Uterus (tissue), 4 donors: ENCODE results near the gene ANOS1. TPM values are rescaled to one million over a fixed set of nuclear protein-coding genes. Genes with fewer than 3 reads are reported as not detected.

ENCODE experiments used
- DNase-seq, 2 donors: peaks; one replicate each; pipeline ENCODE4 v3.0.0-alpha.2; 2019 to 2020
- H3K27ac ChIP-seq, 2 donors: fragments of 200-600 bp; sonication (generic); 1 replicate in 1 of 2; 2 replicates in 1 of 2; pipeline ENCODE4 v1.5.1; 2016 to 2018
- H3K27me3 ChIP-seq, 2 donors: fragments of 200-600 bp; sonication (generic); one replicate each; pipeline ENCODE4 v1.5.1; 2018 to 2019; ENCODE audit warnings: control low read depth in 1 of 2
- H3K36me3 ChIP-seq, 2 donors: fragments of 200-600 bp; sonication (generic); one replicate each; pipeline ENCODE4 v1.5.1; 2019; ENCODE audit warnings: control low read depth in 1 of 2
- H3K4me1 ChIP-seq, 2 donors: fragments of 200-600 bp; sonication (generic); one replicate each; pipeline ENCODE4 v1.5.1; 2018 to 2019; ENCODE audit warnings: control low read depth in 1 of 2
- H3K4me3 ChIP-seq, 2 donors: fragments of 200-600 bp; sonication (generic); 1 replicate in 1 of 2; 2 replicates in 1 of 2; pipeline ENCODE4 v1.5.1; 2018 to 2019; ENCODE audit warnings: mild to moderate bottlenecking in 1 of 2
- H3K9me3 ChIP-seq, 2 donors: fragments of 200-600 bp; sonication (generic); one replicate each; pipeline ENCODE4 v1.5.1; 2019; ENCODE audit warnings: control low read depth in 1 of 2
- POLR2A ChIP-seq, 2 donors: fragments of 450-650 bp; IDR thresholded peaks; one replicate each; pipeline ENCODE4 v1.6.1; 2016; ENCODE audit warnings: antibody characterized with exemption in 2 of 2, mild to moderate bottlenecking in 1 of 2, moderate library complexity in 1 of 2
- intact Hi-C: fragments of 100-400 bp; cut with DNase I; formaldehyde crosslinking; loops from one replicate; pipeline ENCODE4 v1.15.1; 2023; ENCODE audit warnings: low total_unique reads
- total RNA-seq, 4 donors: library from RNA; depleted of rRNA in 3 of 4; stranded (reverse); fragments of >200 nt in 3 of 4; gene quantifications; one replicate each; pipeline versions ENCODE4 v1.1.0 to v1.2.4, GENCODE V29; 2014 to 2023
- TF ChIP-seq, protein P1 (sequence below), 4 experiments: fragments of 200-600 bp in 2 of 4; fragments of 450-650 bp in 2 of 4; sonication (generic) in 2 of 4; IDR thresholded peaks; one replicate each; pipeline ENCODE4 v1.5.1; 2016 to 2019; ENCODE audit warnings: antibody characterized with exemption in 4 of 4, mild to moderate bottlenecking in 2 of 4, moderate library complexity in 1 of 4
- donor health status: DM: yes; HTN: yes; CAD: no.

The ANOS1 gene
- total RNA-seq, 4 donors from 2014 or later, result 0.26 to 10.6 (median 1.2) TPM

DNA sequence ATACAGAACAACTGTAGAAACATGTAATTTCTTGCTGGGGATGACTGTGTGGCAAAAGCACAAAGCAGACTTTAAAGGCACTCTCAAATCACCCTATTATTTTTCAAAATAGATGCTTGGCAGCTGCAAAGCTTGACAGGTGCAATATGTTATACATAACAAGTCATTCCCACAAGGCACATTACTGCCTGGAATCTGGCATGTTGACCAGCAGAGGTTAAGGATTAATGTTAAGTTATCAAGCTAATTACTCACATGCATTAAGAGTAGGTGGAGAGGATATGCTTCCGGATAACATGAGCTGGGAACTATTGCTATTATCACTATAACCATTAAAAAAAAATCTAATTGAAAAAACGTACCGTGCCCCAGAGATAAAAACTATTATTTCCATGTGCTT is 17.8 kb downstream of the ANOS1 start:
- intact Hi-C loops, result no loop called here
- H3K4me3 ChIP-seq, result no peak overlapping the region
- H3K4me1 ChIP-seq, result no peaks in the 10 kb centered on the region
- no peak for DNase-seq
- H3K36me3 ChIP-seq, result no peaks in the 10 kb centered on the region
- no peak overlapping the region for H3K27ac ChIP-seq
- no peak for TF ChIP-seq POLR2A (IDR thresholded peaks at IDR 0.05)
- TF ChIP-seq, protein P1, sequence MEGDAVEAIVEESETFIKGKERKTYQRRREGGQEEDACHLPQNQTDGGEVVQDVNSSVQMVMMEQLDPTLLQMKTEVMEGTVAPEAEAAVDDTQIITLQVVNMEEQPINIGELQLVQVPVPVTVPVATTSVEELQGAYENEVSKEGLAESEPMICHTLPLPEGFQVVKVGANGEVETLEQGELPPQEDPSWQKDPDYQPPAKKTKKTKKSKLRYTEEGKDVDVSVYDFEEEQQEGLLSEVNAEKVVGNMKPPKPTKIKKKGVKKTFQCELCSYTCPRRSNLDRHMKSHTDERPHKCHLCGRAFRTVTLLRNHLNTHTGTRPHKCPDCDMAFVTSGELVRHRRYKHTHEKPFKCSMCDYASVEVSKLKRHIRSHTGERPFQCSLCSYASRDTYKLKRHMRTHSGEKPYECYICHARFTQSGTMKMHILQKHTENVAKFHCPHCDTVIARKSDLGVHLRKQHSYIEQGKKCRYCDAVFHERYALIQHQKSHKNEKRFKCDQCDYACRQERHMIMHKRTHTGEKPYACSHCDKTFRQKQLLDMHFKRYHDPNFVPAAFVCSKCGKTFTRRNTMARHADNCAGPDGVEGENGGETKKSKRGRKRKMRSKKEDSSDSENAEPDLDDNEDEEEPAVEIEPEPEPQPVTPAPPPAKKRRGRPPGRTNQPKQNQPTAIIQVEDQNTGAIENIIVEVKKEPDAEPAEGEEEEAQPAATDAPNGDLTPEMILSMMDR (IDR thresholded peaks at IDR 0.05), result no peak
- H3K27me3 ChIP-seq, result no peaks in the 10 kb centered on the region
- H3K9me3 ChIP-seq, result no peaks in the 10 kb centered on the region

DNA sequence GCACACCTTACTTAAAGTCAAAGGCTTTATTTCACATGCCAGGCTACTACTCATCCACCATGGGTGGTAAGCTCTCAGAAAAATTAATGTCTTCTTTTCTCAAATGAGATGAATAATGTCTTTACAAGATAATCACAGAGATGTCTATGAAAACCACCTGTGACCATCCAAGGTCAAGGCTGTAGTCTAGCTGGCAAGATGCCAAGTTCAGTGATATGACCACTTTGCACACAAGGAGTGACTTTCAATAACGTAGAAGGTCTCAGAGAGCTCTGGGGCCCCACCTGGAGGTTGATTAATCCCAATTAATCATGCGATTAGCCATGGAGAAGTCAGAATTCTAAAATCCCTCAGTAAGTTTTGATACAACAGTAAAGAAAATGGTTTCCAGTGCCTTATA is 20.5 kb downstream of the ANOS1 start:
- no peak overlapping the region for H3K27ac ChIP-seq
- H3K36me3 ChIP-seq, result no peaks in the 10 kb centered on the region
- no peaks in the 10 kb centered on the region for H3K27me3 ChIP-seq
- no peak for TF ChIP-seq POLR2A (IDR thresholded peaks at IDR 0.05)
- TF ChIP-seq, protein P1 (IDR thresholded peaks at IDR 0.05), result no peak
- H3K4me3 ChIP-seq, result no peak overlapping the region
- H3K9me3 ChIP-seq, result no peaks in the 10 kb centered on the region
- intact Hi-C loops, result no loop called here
- no peaks in the 10 kb centered on the region for H3K4me1 ChIP-seq
- no peak for DNase-seq

DNA sequence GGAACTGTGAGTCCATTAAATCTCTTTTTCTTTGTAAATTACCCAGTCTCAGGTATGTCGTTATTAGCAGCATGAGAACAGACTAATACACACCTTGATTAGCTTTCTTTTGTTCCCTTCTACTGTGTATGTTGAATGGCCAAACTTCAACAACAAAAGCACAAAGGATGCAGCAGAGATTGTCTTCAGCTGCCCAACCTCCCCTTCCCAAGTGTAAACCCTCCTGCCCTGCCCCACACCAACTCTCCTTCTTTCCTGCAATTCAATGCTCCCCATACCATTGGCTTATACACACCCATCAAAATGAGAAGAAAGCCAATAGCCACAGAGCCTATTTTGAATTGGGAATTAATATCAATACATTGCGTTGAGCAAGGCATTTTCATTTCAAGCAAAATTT is 27.8 kb downstream of the ANOS1 start:
- no peak for TF ChIP-seq POLR2A (IDR thresholded peaks at IDR 0.05)
- TF ChIP-seq, protein P1 (IDR thresholded peaks at IDR 0.05), result no peak
- H3K36me3 ChIP-seq, result no peaks in the 10 kb centered on the region
- no peaks in the 10 kb centered on the region for H3K9me3 ChIP-seq
- intact Hi-C loops, result no loop called here
- H3K4me3 ChIP-seq, result no peak overlapping the region
- no peak overlapping the region for H3K27ac ChIP-seq
- no peaks in the 10 kb centered on the region for H3K27me3 ChIP-seq
- no peak for DNase-seq
- no peaks in the 10 kb centered on the region for H3K4me1 ChIP-seq

DNA sequence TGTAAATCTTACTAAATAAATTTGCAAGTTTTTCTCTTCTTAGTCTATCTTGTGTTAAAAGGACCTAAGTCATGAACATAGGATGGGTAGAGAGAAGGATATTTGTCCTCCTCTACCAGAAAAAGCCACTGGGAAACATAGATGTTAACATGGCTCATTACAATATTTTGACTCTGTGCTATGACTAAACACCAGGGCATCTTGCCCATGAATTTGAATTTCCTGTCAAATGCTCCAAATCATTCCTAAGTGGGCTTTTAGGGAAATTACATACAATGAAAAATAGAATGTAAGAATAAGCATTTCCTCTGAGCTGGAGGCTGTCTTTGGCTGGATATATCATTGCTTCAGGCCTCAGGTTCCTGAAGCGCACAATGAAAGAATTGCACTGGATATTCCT is 39.1 kb downstream of the ANOS1 start:
- no peaks in the 10 kb centered on the region for H3K27me3 ChIP-seq
- H3K9me3 ChIP-seq, result no peaks in the 10 kb centered on the region
- intact Hi-C loops, result no loop called here
- H3K4me3 ChIP-seq, result no peak overlapping the region
- DNase-seq, result no peak
- TF ChIP-seq, protein P1 (IDR thresholded peaks at IDR 0.05), result no peak
- TF ChIP-seq POLR2A (IDR thresholded peaks at IDR 0.05), result no peak
- no peak overlapping the region for H3K27ac ChIP-seq
- H3K36me3 ChIP-seq, result no peaks in the 10 kb centered on the region
- H3K4me1 ChIP-seq, result no peaks in the 10 kb centered on the region

DNA sequence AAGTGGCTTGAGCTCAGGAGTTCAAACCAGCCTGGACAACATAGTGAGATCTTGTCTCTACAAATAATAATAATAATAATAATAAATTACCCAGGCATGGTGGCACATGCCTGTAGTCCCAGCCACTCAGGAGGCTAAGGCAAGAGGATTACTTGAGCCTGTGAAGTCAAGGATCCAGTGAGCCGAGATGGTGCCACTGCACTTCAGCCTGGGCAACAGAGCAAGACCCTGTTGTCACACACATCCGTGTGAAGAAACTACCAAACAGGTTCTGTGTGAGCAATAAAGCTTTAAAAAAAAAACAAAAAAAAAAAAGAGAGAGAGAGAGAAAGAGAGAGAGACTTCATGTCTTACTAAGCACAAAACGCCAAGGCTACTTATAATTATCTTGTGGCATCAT is 42.5 kb downstream of the ANOS1 start:
- Histone ChIP-seq H3K27ac (no peak overlapping the region), H3K36me3 (no peaks in the 10 kb centered on the region), H3K4me3 (no peak overlapping the region), H3K9me3 (no peaks in the 10 kb centered on the region), H3K27me3 (no peaks in the 10 kb centered on the region), H3K4me1 (no peaks in the 10 kb centered on the region)
- no peak for TF ChIP-seq POLR2A (IDR thresholded peaks at IDR 0.05)
- TF ChIP-seq, protein P1 (IDR thresholded peaks at IDR 0.05), result no peak
- no peak for DNase-seq
- intact Hi-C loops, result no loop called here
